ENCODE data around the gene COL27A1.
"Not testable (repeated sequence)": the region's sequence is repeated elsewhere in the genome, so short reads cannot be mapped to it uniquely, and the experiment has no call there.

COL27A1 gene

DNA sequence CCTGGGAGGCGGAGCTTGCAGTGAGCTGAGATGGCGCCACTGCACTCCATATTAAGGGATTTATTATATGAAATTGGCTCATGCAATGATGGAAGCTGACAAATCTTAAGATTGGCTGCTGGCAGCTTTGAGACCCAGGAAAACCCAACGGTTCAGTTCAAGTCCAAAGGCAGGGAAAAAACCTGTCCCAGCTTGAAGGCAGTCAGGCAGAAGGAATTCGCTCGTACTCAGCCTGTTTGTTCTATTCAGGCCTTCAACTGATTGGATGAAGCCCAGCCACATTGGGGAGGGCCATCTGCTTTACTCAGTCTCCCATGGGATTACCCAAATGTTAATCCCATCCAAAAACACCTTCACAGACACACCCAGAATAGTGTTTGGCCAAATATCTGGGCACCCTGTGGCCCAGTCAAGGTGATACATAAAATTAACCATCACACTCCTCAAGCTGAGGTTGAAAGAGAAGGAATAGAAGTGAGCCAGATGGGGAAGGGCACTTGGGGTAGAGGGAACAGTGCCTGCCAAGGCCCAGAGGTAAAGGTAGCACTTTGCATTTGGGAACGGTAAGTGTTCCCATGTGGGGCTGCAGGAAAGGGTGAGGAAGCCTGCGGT is 159.0 kb downstream of the COL27A1 start:
- in situ Hi-C loops (cut with MboI; ENCODE audit: low sequenced_read_pairs): no loop called here

DNA sequence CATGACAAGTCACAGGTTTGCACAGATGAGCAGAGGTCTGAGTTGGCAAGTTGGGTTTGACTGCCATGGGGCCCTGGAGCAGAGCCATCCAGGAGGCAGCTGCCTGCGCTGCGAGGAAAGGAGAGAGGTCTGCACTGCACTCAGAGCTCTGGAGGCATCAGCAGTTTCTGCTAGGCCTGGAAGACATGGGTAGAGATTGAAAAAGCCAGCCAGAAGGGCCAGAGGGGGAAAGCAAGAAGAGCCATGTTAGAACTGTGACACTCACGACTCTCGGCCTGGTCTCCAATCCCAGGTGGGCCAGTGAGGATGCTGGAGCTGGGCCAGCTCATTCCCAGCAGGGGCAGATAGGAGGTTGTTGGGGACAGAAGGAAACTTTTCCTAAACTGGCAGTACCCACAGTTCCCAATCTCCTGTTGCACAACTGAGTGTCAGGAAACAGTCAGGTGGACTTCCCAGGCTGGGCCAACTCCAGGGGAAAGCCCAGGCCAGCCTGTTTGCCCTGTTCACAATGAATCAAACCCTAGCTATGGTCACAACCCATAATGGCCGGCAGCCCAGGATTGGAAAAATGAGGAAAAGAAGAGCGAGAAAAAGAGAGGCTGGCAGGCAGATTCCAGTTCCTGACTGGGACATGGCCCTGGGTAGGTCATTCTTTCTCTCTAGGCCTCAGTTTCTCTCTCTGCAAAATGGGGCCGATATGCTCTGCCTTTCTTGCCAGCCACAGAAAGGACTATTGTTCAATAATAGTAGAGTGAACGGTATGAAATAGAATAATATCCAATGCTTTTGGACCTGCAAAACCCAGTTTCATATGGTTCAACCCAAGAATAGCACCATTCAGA is 159.8 kb downstream of the COL27A1 start:
- in situ Hi-C loops (cut with MboI; ENCODE audit: low sequenced_read_pairs): no loop called here

DNA sequence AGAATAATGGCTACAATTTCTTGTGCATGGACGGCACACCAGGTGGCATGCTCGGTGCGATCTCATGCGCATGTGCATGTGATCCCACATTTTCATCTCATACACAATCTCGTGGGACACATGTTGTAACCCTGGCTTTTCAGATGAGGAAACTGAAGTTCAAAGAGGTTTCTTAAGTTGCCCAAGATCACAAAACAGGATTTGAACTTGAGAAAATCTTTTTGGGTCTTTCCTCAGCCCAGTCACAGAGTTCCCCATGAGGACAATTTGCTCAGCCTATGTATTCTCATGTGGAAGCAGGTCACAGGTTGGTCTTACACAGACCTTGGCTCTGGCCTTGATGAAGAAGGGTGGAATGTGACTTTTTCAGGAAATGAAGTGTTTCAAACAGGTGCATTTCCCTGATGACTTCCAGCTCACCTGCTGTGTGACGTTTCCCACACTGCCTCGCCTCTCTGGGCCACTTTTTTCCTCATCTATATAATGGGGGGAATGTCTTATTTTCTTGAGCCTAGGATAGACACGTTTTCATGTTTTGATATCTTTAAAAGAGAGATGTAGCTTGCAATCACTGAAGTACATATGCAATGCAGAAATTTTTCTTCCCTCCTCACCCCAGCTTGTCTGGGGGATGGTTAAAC is 160.5 kb downstream of the COL27A1 start:
- in situ Hi-C loops (cut with MboI; ENCODE audit: low sequenced_read_pairs): no loop called here

DNA sequence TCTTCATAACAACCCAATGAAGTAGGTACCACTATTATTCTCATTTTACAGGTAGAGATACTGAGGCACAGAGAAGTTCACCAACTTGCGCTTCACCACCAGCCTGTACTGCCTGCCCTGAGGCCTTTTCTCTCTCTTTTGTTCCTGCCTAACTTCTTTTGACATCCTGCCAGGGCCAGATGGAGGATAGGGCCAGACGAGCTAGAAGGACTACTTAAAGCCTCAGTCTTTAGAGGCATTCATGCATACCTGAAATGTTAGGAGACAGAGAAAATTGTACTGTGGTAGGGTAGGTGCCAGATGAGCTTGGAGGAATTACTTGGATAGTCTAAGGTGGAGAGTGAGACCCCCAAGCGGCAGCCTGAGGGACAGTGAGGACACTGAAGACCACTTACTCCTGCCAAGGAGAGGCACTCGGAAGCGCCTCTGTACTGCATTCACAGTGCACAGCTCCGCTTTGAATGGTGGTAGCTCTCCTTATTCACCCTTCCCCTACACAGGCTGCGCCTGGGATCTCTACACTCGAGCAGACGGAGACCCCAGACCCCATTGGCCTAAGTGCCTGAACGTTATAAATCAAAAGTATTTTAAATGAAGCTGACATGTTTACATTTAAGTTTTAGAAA is 161.4 kb downstream of the COL27A1 start:
- in situ Hi-C loops (cut with MboI; ENCODE audit: low sequenced_read_pairs): no loop called here

DNA sequence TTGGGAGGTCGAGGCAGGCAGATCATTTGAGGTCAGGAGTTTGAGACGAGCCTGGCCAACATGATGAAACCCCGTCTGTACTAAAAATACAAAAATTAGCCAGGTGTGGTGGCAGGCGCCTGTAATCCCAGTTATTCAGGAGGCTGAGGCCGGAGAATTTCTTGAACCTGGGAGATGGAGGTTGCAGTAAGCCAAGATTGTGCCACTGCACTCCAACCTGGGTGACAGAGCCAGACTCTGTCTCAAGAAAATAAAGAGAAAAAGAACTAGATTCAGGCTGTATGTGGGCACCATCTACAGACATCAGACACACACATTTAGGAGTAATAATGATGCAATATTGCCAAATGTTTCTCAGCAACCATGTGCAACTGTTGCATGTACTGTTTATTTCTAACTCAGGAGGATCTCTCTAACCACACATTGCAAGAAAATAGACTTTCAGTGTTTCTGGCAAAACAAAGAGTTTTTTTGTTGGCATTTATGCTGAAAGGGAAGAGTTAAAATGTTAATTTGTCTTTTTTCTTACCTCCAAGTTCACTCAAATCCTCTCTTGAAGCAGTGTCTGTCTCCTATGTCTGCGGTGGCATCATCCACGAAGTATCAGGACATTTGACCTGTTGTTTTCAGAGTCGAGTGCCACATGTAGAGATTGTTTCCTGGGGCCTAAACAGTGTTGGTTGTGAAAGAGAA is 162.5 kb downstream of the COL27A1 start:
- in situ Hi-C loops (cut with MboI; ENCODE audit: low sequenced_read_pairs): no loop called here

DNA sequence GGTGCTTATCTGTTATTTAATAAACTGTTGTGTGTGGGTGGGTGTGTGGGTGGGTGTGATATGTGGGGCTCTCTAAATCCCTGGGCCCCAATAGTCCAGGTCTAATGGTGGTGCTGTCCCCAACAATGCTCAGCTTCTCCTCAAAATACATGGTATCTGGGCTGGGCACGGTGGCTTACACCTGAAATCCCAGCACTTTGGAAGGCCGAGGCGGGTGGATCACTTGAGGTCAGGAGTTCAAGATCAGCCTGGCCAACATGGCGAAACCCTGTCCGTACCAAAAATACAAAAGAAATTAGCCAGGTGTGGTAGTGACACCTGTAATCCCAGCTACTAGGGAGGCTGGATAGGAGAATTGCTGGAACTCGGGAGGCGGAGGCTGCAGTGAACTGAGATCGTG is 163.1 kb downstream of the COL27A1 start:
- in situ Hi-C loops (cut with MboI; ENCODE audit: low sequenced_read_pairs): no loop called here

DNA sequence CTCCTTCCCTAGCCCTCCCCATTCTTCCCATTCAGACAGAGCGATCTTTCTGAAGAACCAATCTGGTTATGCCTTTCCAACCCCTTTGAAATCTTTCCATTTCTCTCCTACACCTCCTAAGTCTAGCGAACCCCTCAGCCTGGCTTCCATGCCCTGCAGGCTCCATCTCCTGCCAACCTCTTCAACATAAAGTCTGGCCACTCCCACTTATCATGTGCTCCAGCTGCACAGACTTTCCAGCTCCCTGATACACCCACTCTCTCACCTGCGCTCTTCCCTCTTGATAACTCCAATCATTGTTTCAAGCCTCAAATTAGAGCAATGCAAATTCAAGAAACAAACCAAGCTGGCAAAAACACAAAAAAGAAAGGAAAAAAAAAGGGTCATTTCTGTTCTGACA is 163.8 kb downstream of the COL27A1 start:
- in situ Hi-C loops (cut with MboI; ENCODE audit: low sequenced_read_pairs): no loop called here

DNA sequence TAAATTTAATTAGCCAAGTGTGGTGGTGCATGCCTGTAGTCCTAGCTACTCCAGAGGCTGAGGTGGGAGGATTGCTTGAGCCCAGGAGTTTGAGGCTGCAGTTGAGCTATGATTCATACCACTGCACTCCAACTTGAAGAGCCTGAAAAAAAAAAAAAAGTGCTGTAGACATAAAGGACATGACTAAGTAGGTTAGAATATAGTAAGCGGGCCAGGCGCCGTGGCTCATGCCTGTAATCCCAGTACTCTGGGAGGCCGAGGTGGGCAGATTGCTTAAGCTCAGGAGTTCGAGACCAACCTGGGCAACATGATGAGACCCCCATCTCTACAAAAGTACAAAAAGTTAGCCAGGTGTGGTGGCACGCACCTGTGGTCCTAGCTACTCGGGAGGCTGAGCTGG is 165.4 kb downstream of the COL27A1 start:
- in situ Hi-C loops (cut with MboI; ENCODE audit: low sequenced_read_pairs): not testable (repeated sequence)

DNA sequence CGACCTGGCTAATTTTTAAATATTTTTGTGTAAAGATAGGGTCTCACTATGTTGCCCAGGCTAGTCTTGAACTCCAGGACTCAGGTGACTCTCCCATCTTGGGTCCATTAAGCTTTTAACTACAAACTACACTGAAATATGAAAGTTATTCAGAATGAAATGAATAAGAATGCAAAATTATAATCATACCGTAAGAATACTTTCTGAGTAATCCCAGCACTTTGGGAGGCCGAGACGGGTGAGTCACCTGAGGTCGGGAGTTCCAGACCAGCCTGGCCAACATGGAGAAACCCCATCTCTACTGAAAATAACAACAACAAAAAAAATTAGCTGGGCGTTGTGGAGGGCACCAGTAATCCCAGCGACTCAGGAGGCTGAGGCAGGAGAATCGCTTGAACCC is 166.4 kb downstream of the COL27A1 start:
- in situ Hi-C loops (cut with MboI; ENCODE audit: low sequenced_read_pairs): no loop called here

DNA sequence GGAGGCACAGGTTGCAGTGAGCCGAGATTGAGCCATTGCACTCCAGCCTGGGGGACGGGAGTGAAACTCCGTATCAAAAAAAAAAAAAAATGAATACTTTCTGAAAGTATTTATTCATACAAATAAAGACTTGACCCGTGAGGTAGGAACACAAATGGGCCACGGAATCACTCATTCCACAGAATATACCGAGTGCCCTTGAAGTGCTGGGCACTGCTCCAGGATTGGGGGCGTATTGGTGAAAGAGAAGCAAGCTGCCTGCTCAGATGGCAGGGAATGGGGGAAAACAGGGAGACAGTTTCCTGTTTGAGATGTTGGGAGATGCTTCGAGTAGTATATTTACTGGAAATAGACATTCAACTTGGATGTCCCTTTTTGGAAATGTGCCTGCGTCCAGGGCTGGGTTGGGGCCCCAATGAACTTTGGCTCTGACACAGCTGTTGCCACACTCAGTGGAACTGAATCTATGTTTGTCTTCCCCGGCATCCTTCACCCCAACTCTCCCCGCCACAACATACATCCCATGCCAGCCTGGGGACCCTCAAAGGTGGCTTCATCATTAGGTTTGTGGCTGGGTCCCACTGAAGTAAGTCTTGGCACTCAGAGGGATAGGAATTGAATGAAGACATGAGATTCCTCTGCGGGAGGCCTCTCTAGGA is 167.0 kb downstream of the COL27A1 start:
- in situ Hi-C loops (cut with MboI; ENCODE audit: low sequenced_read_pairs): not testable (repeated sequence)

DNA sequence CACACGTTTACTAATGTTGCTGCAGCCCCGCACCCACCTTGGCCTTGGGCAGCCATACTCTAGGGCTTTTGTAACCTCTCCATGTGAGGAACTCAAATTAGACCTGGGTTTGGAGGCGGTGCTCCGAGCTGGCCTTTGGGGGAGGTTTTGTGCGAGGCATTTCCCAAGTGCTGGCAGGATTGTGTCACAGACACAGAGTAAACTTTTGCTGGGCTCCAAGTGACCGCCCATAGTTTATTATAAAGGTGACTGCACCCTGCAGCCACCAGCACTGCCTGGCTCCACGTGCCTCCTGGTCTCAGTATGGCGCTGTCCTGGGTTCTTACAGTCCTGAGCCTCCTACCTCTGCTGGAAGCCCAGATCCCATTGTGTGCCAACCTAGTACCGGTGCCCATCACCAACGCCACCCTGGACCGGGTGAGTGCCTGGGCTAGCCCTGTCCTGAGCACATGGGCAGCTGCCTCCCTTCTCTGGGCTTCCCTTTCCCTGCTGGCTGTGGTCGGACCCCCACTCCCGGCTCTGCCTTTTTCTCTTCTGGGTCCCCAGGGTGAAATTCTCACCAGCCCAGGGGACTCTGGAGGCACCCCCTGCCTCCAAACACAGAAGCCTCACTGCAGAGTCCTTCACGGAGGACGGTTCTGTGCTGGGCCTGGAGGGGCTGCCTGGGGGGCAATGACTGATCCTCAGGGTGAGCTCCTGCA is 167.6 kb downstream of the COL27A1 start, which contains the start of gene ORM1:
TSS of gene ORM1 (plus strand) at position 268 of the 701 bp plus-strand sequence. CDS start at position 304, 36 bp downstream.
- in situ Hi-C loops (cut with MboI; ENCODE audit: low sequenced_read_pairs): not testable (repeated sequence)

DNA sequence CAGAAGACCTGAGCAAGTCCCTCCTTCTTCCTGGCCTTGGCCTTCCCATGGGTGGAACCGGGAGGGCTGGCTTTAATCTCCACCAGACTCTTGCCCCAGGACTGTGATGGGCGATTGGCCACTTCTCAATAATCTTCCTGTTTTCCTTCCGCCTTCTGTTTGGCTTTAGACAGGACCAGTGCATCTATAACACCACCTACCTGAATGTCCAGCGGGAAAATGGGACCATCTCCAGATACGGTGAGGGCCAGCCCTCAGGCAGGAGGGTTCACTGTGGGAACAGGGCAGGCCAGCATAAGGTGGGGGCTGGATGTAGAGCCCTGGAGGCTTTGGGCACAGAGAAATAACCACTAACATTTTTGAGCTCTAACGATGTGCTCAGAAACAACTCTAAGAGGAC is 168.5 kb downstream of the COL27A1 start:
- in situ Hi-C loops (cut with MboI; ENCODE audit: low sequenced_read_pairs): not testable (repeated sequence)

DNA sequence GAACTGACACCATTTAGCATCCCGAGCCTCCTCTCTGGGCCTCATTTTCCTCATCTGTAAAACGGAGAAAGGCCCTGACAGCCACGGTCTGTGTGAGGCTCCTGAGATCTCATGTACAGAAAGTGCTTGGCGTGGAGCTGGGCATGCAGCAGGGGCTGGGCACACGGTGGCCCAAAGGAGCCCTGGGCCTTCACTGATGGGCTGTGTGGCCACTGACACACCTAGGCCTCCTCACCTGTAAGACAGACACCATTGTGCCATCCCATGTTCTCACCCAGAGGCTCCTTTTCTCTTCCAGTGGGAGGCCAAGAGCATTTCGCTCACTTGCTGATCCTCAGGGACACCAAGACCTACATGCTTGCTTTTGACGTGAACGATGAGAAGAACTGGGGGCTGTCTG is 169.2 kb downstream of the COL27A1 start:
- in situ Hi-C loops (cut with MboI; ENCODE audit: low sequenced_read_pairs): no loop called here

DNA sequence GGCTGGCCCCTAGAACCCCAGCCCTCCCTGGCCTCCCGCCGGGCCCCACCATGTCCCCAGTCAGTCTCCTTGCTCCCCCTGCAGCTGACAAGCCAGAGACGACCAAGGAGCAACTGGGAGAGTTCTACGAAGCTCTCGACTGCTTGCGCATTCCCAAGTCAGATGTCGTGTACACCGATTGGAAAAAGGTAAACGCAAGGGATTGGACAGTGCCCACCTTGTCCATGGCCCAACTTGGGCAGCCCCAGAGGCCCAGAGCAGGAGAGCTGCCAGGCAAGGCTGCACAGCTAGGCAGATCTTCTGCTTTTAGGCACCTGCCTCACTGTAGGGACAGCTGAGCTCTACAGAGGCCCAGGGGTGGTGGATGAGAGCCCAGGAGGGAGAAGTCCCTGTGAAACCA is 169.6 kb downstream of the COL27A1 start:
- in situ Hi-C loops (cut with MboI; ENCODE audit: low sequenced_read_pairs): not testable (repeated sequence)

DNA sequence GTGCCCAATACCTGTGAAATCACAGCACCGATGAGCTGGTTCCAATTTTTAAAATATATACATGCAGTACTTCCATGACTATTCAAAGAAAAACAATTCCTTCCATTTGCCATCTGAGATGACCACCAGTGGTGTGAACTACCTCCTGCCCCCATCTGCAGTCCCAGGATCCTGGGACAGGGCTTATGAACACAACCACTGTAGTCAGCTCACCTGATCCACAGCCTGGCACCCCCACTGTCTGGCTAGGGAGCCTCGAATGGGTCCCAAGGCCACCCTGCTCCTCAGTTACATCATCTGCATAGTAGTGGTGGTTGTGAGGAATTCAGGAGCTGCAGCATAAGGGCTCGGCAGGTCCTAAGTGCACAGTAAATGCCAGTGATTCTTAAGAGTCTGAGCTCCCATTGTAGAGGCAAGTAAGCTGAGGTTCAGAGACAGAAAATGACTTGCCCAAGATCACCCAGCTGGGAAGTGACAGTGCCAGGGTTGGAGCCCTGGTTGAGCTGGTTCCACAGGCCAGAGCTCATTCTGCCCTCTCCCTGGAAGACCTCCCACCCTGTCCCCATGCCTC is 170.4 kb downstream of the COL27A1 start:
- in situ Hi-C loops (cut with MboI; ENCODE audit: low sequenced_read_pairs): not testable (repeated sequence)

DNA sequence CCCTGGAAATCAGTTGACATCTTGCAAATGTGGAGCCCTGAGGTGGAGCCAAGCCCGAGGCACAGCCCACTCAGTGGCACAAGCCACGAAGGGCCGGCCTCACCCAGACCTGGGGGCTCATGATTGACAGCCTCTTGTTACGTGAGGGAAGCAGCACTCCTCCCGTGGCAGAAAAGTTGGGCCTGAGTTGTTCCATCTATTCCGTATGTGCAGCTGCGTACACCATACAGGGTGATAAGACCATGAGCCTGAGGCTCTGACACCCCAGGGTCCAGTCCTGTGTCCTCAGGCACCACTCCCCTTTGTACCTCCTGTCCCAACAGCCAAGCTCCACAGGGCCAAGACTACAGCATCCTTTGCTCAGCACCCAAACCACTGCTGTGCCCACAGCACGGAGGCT is 172.4 kb downstream of the COL27A1 start:
- in situ Hi-C loops (cut with MboI; ENCODE audit: low sequenced_read_pairs): no loop called here

DNA sequence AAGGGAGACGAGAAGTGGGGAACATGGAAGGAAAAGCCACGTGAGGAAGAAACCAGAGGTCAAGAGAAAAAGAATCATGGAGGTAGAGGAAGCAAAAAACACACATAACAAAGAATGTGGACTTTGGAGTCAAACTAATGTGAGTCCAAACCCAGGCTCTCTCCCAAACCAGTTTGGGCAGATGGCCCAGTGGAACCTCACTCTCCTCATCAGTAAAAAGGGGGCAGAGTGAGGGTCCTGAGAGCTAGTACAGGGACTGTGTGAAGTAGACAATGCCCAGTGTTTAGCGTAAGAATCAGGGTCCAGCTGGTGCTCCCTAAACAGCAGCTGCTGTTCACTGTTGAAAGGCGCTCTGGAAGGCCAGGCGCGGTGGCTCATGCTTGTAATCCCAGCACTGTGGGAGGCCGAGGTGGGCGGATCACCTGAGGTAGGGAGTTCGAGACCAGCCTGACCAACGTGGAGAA is 173.1 kb downstream of the COL27A1 start:
- in situ Hi-C loops (cut with MboI; ENCODE audit: low sequenced_read_pairs): not testable (repeated sequence)

DNA sequence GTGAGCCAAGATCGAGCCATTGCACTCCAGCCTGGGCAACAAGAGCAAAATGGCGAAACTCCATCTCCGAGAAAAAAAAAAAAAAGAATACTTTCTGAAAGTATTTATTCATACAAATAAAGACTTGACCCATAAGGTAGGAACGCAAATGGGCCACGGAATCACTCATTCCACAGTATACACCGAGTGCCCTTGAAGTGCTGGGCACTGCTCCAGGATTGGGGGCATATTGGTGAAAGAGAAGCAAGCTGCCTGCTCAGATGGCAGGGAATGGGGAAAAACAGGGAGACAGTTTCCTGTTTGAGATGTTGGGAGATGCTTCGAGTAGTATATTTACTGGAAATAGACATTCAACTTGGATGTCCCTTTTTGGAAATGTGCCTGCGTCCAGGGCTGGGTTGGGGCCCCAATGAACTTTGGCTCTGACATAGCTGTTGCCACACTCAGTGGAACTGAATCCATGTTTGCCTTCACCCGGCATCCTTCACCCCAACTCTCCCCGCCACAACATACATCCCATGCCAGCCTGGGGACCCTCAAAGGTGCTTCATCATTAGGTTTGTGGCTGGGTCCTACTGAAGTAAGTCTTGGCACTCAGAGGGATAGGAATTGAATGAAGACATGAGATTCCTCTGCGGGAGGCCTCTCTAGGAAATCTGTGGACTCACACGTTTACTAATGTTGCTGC is 173.7 kb downstream of the COL27A1 start:
- in situ Hi-C loops (cut with MboI; ENCODE audit: low sequenced_read_pairs): not testable (repeated sequence)

DNA sequence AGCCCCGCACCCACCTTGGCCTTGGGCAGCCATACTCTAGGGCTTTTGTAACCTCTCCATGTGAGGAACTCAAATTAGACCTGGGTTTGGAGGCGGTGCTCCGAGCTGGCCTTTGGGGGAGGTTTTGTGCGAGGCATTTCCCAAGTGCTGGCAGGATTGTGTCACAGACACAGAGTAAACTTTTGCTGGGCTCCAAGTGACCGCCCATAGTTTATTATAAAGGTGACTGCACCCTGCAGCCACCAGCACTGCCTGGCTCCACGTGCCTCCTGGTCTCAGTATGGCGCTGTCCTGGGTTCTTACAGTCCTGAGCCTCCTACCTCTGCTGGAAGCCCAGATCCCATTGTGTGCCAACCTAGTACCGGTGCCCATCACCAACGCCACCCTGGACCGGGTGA is 174.3 kb downstream of the COL27A1 start, which contains the start of gene ORM2:
TSS of gene ORM2 (plus strand) at position 245 of the 398 bp plus-strand sequence. CDS start at position 281, 36 bp downstream.
- in situ Hi-C loops (cut with MboI; ENCODE audit: low sequenced_read_pairs): not testable (repeated sequence)

All from hTERT RPE-1 (cell line).